GM03348 (cell line): ENCODE measurements around the gene MRPS18A.
"Not testable (repeated sequence)": the region's sequence is repeated elsewhere in the genome, so short reads cannot be mapped to it uniquely, and the experiment has no call there.

Source experiments
- DNase-seq: peaks from one replicate; pipeline ENCODE4 v3.0.0; 2012; ENCODE audit warnings: low spot score

MRPS18A gene

GRCh38 chr6:43671011-43671800 is 16.4 kb downstream of the MRPS18A start:
- DNase-seq, result no peak

DNA sequence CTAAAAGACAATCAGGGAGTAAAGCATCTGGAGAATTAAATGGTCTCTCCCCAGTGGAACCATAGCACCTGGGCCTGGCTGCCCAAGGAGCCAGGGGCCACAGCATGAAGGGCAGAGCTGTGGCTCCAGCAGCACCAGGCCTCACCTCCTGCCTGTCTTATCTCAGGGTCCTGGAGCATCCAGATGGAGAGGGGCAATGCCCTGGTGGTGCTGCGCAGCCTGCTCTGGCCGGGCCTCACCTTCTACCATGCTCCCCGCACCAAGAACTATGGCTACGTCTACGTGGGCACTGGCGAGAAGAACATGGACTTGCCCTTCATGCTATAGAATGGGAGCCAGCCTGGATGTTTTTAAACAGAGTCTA is 17.0 kb downstream of the MRPS18A start:
- no peak for DNase-seq

GRCh38 chr6:43669922-43670622 is 17.5 kb downstream of the MRPS18A start:
- DNase-seq, result no peak

DNA sequence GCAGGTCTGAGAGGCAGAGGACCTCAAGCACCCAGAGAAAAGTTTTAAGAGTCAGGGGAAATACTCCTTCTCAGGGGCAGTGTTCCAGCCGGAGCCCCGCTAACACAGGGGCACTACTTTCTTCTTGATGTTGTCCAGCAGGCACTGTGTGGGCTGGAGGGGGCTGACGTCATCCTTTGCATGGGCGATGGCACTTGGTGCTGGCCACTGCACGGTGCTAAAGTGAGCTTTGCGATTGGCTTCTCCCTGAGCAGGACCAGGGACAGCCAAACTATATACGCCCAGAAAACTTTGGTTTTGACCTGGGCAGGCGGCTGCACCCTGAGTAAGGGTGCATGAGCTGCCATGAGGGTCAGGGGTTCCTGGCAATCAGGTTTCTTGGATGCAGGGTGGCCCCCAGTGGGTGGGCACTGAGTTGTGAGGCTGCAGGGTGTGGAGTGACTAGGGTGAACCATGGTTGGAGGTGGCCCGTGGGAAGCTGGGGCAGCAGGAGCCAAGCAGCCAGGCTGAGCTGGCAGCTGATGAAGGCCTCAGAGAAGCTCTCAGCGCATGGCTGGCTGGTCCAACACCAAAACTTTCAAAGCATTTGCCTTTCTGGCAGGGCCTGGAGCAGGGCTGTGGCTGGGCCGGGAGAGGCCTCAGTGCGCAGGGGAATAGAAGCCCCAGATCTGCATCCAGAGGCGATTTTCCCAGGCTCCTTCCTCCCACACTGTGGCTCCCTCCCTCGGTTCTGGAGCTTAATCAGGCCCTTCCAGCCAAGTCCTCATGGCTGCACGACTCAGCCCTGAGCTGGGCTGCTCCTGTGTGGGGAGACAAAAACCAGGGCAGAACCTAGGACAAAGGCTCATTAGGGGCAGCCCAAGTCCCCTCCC is 18.3 kb downstream of the MRPS18A start:
- DNase-seq, result peak; percentile 81

GRCh38 chr6:43668151-43669028 is 19.2 kb downstream of the MRPS18A start:
- peak; percentile 83 for DNase-seq

- peak; percentile 88 for DNase-seq
Measured at GRCh38 chr6:43667245-43668150, 20.1 kb downstream of the MRPS18A start.

DNA sequence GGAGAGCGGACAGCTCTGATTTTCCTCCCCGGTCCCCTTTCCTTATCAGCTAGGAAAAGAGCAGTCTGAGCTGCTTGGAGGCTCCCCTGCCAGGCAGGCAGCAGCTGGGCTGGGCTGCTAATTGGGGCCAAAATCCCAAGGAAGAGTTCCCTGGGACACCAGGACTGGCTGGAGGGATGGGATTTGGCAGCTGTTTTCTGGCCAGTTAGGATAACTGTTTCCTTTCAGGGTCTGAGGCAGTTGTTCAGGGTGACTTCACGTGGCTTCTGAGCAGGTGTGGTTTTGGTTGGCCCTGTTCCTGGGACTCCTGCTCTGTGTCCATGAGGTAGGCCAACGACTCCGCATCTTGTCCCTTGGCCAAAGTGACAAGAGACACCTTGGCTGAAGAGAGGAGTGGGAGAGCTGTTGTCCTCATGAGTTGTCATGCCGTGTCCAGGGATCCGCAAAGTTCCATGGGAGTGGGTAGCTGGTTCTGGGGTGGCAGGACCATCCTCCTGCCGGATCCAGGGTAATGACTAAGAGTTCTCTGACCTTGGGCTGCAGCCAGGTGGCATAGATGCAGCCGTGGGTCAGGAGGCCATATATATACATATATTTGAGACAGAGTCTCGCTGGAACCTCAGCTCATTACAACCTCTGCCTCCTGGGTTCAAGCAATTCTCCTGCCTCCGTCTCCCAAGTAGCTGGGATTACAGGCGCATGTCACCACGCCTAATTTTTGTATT is 21.2 kb downstream of the MRPS18A start:
- DNase-seq, result no peak

- peak; percentile 43 for DNase-seq
Measured at GRCh38 chr6:43665376-43665775, 22.2 kb downstream of the MRPS18A start.

GRCh38 chr6:43662948-43663347 is 24.6 kb downstream of the MRPS18A start:
- DNase-seq, result not testable (repeated sequence)

- no peak for DNase-seq
Measured at GRCh38 chr6:43658161-43658560, 29.4 kb downstream of the MRPS18A start.

GRCh38 chr6:43657221-43657802 is 30.3 kb downstream of the MRPS18A start:
- DNase-seq, result no peak

GRCh38 chr6:43652822-43653221 is 34.8 kb downstream of the MRPS18A start:
- not testable (repeated sequence) for DNase-seq

DNA sequence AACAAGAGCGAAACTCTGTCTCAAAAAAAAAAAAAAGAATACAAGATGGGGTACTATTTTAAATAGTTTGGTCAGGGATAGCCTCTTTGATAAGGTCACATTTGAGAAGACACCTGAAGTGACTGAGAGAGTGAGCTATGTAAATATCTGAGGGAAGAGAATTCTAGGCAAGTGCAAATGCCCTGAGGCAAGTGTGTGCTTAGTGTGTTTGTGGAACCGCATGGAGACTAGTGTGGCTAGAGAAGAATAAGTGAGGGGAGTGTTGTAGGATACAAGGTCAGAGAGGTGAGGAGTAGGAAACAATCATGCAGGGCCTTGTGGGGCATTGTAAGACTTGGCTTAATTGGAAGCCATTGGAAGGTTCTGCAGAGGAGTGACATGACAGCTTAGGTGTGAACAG is 39.3 kb downstream of the MRPS18A start:
- DNase-seq, result no peak

DNA sequence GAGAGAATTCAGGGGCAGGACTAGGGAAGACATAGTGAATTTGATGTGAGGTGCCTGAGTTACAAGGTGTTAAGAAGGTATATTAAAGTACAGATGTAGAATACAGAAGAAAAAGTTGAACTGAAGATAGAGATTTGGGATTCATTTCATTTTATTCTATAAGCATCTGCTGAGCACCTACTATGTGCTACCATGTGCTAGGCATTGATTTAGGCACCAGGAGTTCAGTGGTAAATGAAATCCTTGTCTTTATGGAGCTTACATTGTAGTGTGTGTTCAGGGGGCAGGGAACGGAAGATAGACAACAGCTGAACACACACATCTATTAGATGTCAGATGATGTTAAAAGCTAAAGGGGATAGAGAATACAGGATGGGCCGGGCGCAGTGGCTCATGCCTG is 40.0 kb downstream of the MRPS18A start:
- DNase-seq, result no peak

- no peak for DNase-seq
Measured at GRCh38 chr6:43645613-43645964, 42.0 kb downstream of the MRPS18A start.

- DNase-seq, result peak; percentile 79
Measured at GRCh38 chr6:43644940-43645612, 42.5 kb downstream of the MRPS18A start, which contains the start of gene RSPH9. TSS of gene RSPH9 (plus strand) at chr6:43645036. CDS start at chr6:43645099, 63 bp downstream.

- DNase-seq, result no peak
Measured at GRCh38 chr6:43639984-43640800, 47.4 kb downstream of the MRPS18A start.

DNA sequence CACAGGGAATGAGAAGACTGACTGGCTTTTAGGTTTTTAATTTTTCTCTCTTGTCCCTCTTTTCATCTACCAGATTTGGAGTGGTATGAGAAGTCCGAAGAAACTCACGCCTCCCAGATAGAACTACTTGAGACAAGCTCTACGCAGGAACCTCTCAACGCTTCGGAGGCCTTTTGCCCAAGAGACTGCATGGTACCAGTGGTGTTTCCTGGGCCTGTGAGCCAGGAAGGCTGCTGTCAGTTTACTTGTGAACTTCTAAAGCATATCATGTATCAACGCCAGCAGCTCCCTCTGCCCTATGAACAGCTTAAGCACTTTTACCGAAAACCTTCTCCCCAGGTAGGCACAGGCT is 51.3 kb downstream of the MRPS18A start:
- no peak for DNase-seq
